ENCODE results near the gene GRK5.
"Not testable (repeated sequence)": the region's sequence is repeated elsewhere in the genome, so short reads cannot be mapped to it uniquely, and the experiment has no call there.

GRK5 gene

DNA sequence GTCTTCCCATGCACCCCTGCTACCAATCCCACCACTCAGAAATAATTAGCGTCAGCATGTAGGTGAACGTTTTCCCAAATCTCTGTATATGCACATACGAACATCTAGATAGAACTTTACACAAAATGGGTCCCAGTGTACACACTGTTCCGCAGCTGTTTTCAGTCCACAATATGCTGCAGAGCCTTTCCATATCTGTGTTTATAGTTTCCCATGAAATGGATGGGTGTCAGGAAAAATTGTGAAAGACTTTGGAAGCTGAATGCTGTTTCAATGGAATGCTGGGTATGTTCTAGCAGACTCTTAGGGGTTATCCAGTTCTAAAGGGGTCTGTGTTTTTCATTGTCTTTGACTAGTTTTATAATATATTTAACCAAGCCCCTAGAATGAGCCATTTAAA lies 13.8 kb downstream of the GRK5 start:
- DNase-seq (ENCODE audit: low read depth): no peak
- TF ChIP-seq MYC (IDR thresholded peaks at IDR 0.05; ENCODE audit: low read depth, low read length): no peak
- no peak overlapping the region for H3K4me3 ChIP-seq (ENCODE audit: low read depth, low read length)

DNA sequence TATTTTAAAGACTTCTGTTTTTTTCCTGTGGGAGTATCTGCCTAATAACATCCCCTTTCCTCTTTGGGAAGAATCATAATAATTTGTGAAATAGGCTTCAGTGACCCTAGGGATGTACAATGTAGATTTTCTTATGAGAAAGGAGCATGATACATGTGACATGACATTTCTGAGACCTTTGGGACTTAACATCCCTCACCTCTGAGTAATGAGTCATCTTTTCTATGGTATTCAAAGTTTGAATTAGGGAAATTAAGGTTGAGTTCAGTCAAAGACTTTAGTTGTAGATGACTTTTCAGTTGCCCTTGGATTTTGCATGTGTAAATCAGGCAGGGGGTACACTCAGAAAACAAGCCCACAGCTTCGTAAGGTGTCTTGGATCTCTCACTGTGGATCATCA lies 14.3 kb downstream of the GRK5 start:
- no peak for TF ChIP-seq MAX (IDR thresholded peaks at IDR 0.05; ENCODE audit: low read depth, low read length)
- no peak for TF ChIP-seq POLR2A (IDR thresholded peaks at IDR 0.05; ENCODE audit: extremely low read depth, insufficient read length)
- TF ChIP-seq, protein P1, sequence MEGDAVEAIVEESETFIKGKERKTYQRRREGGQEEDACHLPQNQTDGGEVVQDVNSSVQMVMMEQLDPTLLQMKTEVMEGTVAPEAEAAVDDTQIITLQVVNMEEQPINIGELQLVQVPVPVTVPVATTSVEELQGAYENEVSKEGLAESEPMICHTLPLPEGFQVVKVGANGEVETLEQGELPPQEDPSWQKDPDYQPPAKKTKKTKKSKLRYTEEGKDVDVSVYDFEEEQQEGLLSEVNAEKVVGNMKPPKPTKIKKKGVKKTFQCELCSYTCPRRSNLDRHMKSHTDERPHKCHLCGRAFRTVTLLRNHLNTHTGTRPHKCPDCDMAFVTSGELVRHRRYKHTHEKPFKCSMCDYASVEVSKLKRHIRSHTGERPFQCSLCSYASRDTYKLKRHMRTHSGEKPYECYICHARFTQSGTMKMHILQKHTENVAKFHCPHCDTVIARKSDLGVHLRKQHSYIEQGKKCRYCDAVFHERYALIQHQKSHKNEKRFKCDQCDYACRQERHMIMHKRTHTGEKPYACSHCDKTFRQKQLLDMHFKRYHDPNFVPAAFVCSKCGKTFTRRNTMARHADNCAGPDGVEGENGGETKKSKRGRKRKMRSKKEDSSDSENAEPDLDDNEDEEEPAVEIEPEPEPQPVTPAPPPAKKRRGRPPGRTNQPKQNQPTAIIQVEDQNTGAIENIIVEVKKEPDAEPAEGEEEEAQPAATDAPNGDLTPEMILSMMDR (IDR thresholded peaks at IDR 0.05; ENCODE audit: low read depth, low read length): no peak
- no peak for TF ChIP-seq MYC (IDR thresholded peaks at IDR 0.05; ENCODE audit: low read depth, low read length)
- DNase-seq (ENCODE audit: low read depth): peak; percentile 51
- H3K4me3 ChIP-seq (ENCODE audit: low read depth, low read length): no peak overlapping the region

DNA sequence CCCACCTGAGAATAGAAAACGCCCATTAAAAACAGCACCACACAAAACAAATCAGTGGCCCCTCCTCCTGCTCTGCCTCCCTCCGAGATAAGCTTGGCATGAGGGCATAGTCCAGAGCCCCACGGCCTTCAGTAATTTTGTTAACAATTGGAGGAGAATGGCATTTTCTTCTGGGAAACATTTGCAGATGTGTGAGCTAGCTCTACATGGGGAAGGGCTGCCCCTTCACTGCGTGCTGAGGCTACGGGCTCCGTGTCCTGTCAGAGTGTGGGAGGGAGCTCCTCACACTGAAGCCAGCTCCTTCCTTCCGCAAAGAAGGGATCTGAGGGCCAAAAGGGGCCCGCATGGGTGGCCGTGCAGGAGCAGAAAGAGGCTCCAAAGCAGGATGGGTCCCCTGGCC lies 15.2 kb downstream of the GRK5 start:
- no peak overlapping the region for H3K4me3 ChIP-seq (ENCODE audit: low read depth, low read length)
- TF ChIP-seq POLR2A (IDR thresholded peaks at IDR 0.05; ENCODE audit: extremely low read depth, insufficient read length): no peak
- no peak for DNase-seq (ENCODE audit: low read depth)

DNA sequence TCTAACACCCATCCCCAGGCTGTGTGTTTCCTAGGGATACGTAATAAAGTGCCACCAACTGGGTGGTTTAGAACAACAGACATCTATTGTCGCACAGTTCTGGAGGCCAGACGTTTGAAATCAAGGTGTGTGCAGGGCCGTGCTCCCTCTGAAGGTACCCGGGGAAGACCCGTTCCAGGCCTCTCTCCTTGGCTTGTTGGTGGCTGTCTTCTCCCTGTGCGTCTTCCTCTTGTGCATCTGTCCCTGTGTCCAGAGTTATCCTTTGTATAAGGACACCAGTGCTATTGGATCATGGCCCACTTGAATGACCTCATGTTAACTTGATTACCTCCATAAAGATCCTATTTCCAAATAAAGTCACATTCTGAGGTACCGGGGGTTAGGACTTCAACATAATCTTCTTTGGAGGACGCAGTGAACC lies 15.6 kb downstream of the GRK5 start:
- no peak overlapping the region for H3K4me3 ChIP-seq (ENCODE audit: low read depth, low read length)
- no peak for DNase-seq (ENCODE audit: low read depth)
- TF ChIP-seq MYC (IDR thresholded peaks at IDR 0.05; ENCODE audit: low read depth, low read length): no peak
- TF ChIP-seq, protein P1 (IDR thresholded peaks at IDR 0.05; ENCODE audit: low read depth, low read length): no peak
- no peak for TF ChIP-seq MAX (IDR thresholded peaks at IDR 0.05; ENCODE audit: low read depth, low read length)
- TF ChIP-seq POLR2A (IDR thresholded peaks at IDR 0.05; ENCODE audit: extremely low read depth, insufficient read length): no peak

GRCh38 chr10:119225083-119225658 lies 17.8 kb downstream of the GRK5 start:
- no peak overlapping the region for H3K4me3 ChIP-seq (ENCODE audit: low read depth, low read length)
- DNase-seq (ENCODE audit: low read depth): no peak
- no peak for TF ChIP-seq MAX (IDR thresholded peaks at IDR 0.05; ENCODE audit: low read depth, low read length)
- no peak for TF ChIP-seq POLR2A (IDR thresholded peaks at IDR 0.05; ENCODE audit: extremely low read depth, insufficient read length)
- TF ChIP-seq, protein P1 (IDR thresholded peaks at IDR 0.05; ENCODE audit: low read depth, low read length): no peak

DNA sequence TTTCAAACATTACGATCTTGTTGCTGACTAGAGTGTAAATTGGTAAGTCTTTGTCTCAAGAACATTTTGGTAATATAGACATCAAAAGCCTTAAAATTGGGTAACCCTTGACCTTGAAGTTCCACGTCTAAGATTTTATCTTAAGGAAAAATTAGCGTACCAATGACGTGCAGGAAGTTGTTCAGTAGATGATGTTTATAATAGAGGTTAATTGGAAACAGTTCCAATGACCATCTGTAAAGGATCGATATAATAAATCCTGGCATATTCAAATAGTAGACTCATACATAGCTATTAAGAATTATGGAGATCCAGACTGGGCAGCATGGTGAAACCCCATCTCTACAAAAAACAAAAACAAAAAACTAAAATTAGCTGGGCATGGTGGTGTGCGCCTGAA lies 20.5 kb downstream of the GRK5 start:
- H3K4me3 ChIP-seq (ENCODE audit: low read depth, low read length): no peak overlapping the region
- TF ChIP-seq MAX (IDR thresholded peaks at IDR 0.05; ENCODE audit: low read depth, low read length) (no peak), MYC (IDR thresholded peaks at IDR 0.05; ENCODE audit: low read depth, low read length) (no peak), POLR2A (IDR thresholded peaks at IDR 0.05; ENCODE audit: extremely low read depth, insufficient read length) (no peak)
- TF ChIP-seq, protein P1 (IDR thresholded peaks at IDR 0.05; ENCODE audit: low read depth, low read length): no peak
- no peak for DNase-seq (ENCODE audit: low read depth)

- no peak for DNase-seq (ENCODE audit: low read depth)
- TF ChIP-seq MYC (IDR thresholded peaks at IDR 0.05; ENCODE audit: low read depth, low read length) (no peak), MAX (IDR thresholded peaks at IDR 0.05; ENCODE audit: low read depth, low read length) (no peak)
- TF ChIP-seq, protein P1 (IDR thresholded peaks at IDR 0.05; ENCODE audit: low read depth, low read length): no peak
- no peak overlapping the region for H3K4me3 ChIP-seq (ENCODE audit: low read depth, low read length)
Measured at GRCh38 chr10:119231654-119232053, 24.3 kb downstream of the GRK5 start.

- not testable (repeated sequence) for H3K4me3 ChIP-seq (ENCODE audit: low read depth, low read length); DNase-seq (ENCODE audit: low read depth)
Measured at GRCh38 chr10:119232439-119232838, 25.1 kb downstream of the GRK5 start.
